ENCODE results near the gene NPY5R.

Gene NPY5R

DNA sequence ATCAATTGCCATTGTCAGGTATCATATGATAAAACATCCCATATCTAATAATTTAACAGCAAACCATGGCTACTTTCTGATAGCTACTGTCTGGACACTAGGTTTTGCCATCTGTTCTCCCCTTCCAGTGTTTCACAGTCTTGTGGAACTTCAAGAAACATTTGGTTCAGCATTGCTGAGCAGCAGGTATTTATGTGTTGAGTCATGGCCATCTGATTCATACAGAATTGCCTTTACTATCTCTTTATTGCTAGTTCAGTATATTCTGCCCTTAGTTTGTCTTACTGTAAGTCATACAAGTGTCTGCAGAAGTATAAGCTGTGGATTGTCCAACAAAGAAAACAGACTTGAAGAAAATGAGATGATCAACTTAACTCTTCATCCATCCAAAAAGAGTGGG lies 7.0 kb downstream of the NPY5R start:
- Histone ChIP-seq H2AFZ (ENCODE audit: low read length) (no peak overlapping the region), H3K23ac (ENCODE audit: low read depth, low read length, poor library complexity) (no peak overlapping the region), H4K91ac (ENCODE audit: low read depth, low read length, poor library complexity) (no peak overlapping the region), H3K4ac (ENCODE audit: low read length) (no peak overlapping the region), H3K14ac (ENCODE audit: low read length) (no peak overlapping the region), H3K4me2 (ENCODE audit: insufficient read depth, low read length, poor library complexity, severe bottlenecking) (no peak overlapping the region), H3K9me3 (replicated peaks in 1 of 2; ENCODE audit: control insufficient read depth in 2 of 2, insufficient read depth in 1 of 2, low read depth in 1 of 2, low read length in 2 of 2) (no peaks in the 10 kb centered on the region), H3K79me1 (ENCODE audit: low read depth, low read length) (no peaks in the 10 kb centered on the region), H2AK5ac (ENCODE audit: low read depth, low read length) (no peak overlapping the region), H3K27ac (replicated peaks; ENCODE audit: low read length) (no peak overlapping the region), H3K27me3 (ENCODE audit: control insufficient read depth in 3 of 3, insufficient read depth in 3 of 3, low read depth in 1 of 3, low read length in 3 of 3) (peaks cover 0 to 17% (median 0%) of the 10 kb centered on the region in 3 experiments), H3K36me3 (replicated peaks in 1 of 2; ENCODE audit: control insufficient read depth in 2 of 2, insufficient read depth in 2 of 2, low read length in 2 of 2) (no peaks in the 10 kb centered on the region), H4K8ac (ENCODE audit: low read depth, low read length) (no peak overlapping the region), H3K4me3 (ENCODE audit: low read length in 2 of 2) (no peak overlapping the region), H2BK12ac (ENCODE audit: low read length) (no peak overlapping the region), H2BK120ac (ENCODE audit: low read depth, low read length) (no peak overlapping the region), H2BK15ac (ENCODE audit: low read length) (no peak overlapping the region), H2BK5ac (ENCODE audit: low read length) (no peak overlapping the region), H3K18ac (ENCODE audit: low read length) (no peak overlapping the region), H3K9ac (ENCODE audit: low read depth, low read length, poor library complexity) (no peak overlapping the region), H3K4me1 (ENCODE audit: control insufficient read depth in 2 of 2, insufficient read depth in 1 of 2, low read depth in 1 of 2, low read length in 2 of 2) (no peaks in the 10 kb centered on the region)
- no peak for DNase-seq (ENCODE audit: low spot score)

DNA sequence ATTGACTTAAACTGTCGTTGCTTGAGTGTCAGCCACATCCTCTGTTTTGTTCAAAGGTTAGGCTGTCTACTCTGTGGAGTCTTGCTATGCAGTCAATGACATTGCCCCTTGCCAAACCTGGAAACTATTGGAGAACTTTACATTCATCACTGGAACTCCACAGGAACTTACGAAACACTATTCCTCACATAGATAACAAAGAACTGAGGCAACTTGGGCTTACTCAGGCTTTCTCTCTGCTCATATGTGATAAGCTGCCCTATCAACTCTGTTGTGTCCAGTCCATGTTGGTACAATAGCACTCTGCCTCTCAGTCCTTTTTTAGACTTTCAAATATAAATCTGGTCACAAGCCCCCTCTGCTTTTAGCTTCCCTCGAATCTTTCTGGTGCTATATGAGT lies 9.4 kb downstream of the NPY5R start:
- Histone ChIP-seq H3K4me2 (ENCODE audit: insufficient read depth, low read length, poor library complexity, severe bottlenecking) (no peak overlapping the region), H3K4me3 (ENCODE audit: low read length in 2 of 2) (no peak overlapping the region), H3K23ac (ENCODE audit: low read depth, low read length, poor library complexity) (no peak overlapping the region), H2AFZ (ENCODE audit: low read length) (peak overlapping the region; percentile 16), H4K8ac (ENCODE audit: low read depth, low read length) (no peak overlapping the region), H2BK12ac (ENCODE audit: low read length) (no peak overlapping the region), H3K36me3 (replicated peaks in 1 of 2; ENCODE audit: control insufficient read depth in 2 of 2, insufficient read depth in 2 of 2, low read length in 2 of 2) (no peaks in the 10 kb centered on the region), H3K4me1 (ENCODE audit: control insufficient read depth in 2 of 2, insufficient read depth in 1 of 2, low read depth in 1 of 2, low read length in 2 of 2) (no peaks in the 10 kb centered on the region), H2BK5ac (ENCODE audit: low read length) (no peak overlapping the region), H3K4ac (ENCODE audit: low read length) (no peak overlapping the region), H3K9ac (ENCODE audit: low read depth, low read length, poor library complexity) (no peak overlapping the region), H3K27ac (replicated peaks; ENCODE audit: low read length) (no peak overlapping the region), H2BK15ac (ENCODE audit: low read length) (no peak overlapping the region), H3K27me3 (ENCODE audit: control insufficient read depth in 3 of 3, insufficient read depth in 3 of 3, low read depth in 1 of 3, low read length in 3 of 3) (no peaks in the 10 kb centered on the region), H3K14ac (ENCODE audit: low read length) (no peak overlapping the region), H3K18ac (ENCODE audit: low read length) (no peak overlapping the region), H2BK120ac (ENCODE audit: low read depth, low read length) (no peak overlapping the region), H3K9me3 (replicated peaks in 1 of 2; ENCODE audit: control insufficient read depth in 2 of 2, insufficient read depth in 1 of 2, low read depth in 1 of 2, low read length in 2 of 2) (no peaks in the 10 kb centered on the region), H2AK5ac (ENCODE audit: low read depth, low read length) (no peak overlapping the region), H3K79me1 (ENCODE audit: low read depth, low read length) (no peaks in the 10 kb centered on the region), H4K91ac (ENCODE audit: low read depth, low read length, poor library complexity) (no peak overlapping the region)
- DNase-seq (ENCODE audit: low spot score) = no peak
- no CpG with 5 or more reads among the region's 3 CpGs for WGBS, 2 donors (ENCODE audit: extremely low coverage in 2 of 2, insufficient read length in 2 of 2, insufficient replicate concordance in 1 of 2)

DNA sequence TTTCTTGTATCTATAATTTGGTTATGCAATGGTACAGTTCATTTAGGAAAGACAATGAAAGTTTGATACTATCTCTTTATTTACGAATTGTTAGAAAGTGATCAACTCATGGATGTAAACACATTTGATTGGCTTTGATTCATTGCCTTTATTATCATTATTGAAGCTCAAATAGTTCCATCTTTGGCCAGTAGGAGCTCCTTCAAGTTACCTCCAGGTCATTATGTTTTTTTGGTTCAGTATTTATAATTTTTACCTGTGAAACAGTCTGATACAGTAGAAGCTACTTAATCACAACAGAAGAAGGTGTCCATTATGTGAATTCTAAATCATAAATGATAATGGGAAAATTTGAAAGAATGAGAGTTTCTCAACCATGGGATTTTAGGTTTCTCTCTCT lies 12.4 kb downstream of the NPY5R start:
- DNase-seq (ENCODE audit: low spot score) = no peak
- Histone ChIP-seq H3K79me1 (ENCODE audit: low read depth, low read length) (no peaks in the 10 kb centered on the region), H2AK5ac (ENCODE audit: low read depth, low read length) (no peak overlapping the region), H2BK5ac (ENCODE audit: low read length) (no peak overlapping the region), H3K14ac (ENCODE audit: low read length) (no peak overlapping the region), H3K4ac (ENCODE audit: low read length) (no peak overlapping the region), H3K18ac (ENCODE audit: low read length) (no peak overlapping the region), H2BK15ac (ENCODE audit: low read length) (no peak overlapping the region), H3K23ac (ENCODE audit: low read depth, low read length, poor library complexity) (no peak overlapping the region), H3K4me3 (ENCODE audit: low read length in 2 of 2) (no peak overlapping the region), H4K91ac (ENCODE audit: low read depth, low read length, poor library complexity) (no peak overlapping the region), H3K4me2 (ENCODE audit: insufficient read depth, low read length, poor library complexity, severe bottlenecking) (no peak overlapping the region), H3K27me3 (ENCODE audit: control insufficient read depth in 3 of 3, insufficient read depth in 3 of 3, low read depth in 1 of 3, low read length in 3 of 3) (no peaks in the 10 kb centered on the region), H2BK12ac (ENCODE audit: low read length) (no peak overlapping the region), H3K4me1 (ENCODE audit: control insufficient read depth in 2 of 2, insufficient read depth in 1 of 2, low read depth in 1 of 2, low read length in 2 of 2) (no peaks in the 10 kb centered on the region), H2BK120ac (ENCODE audit: low read depth, low read length) (no peak overlapping the region), H3K27ac (replicated peaks; ENCODE audit: low read length) (no peak overlapping the region), H2AFZ (ENCODE audit: low read length) (no peak overlapping the region), H3K9ac (ENCODE audit: low read depth, low read length, poor library complexity) (no peak overlapping the region), H4K8ac (ENCODE audit: low read depth, low read length) (no peak overlapping the region), H3K9me3 (replicated peaks in 1 of 2; ENCODE audit: control insufficient read depth in 2 of 2, insufficient read depth in 1 of 2, low read depth in 1 of 2, low read length in 2 of 2) (no peaks in the 10 kb centered on the region), H3K36me3 (replicated peaks in 1 of 2; ENCODE audit: control insufficient read depth in 2 of 2, insufficient read depth in 2 of 2, low read length in 2 of 2) (no peaks in the 10 kb centered on the region)
- no CpG with 5 or more reads among the region's 1 CpG for WGBS, 2 donors (ENCODE audit: extremely low coverage in 2 of 2, insufficient read length in 2 of 2, insufficient replicate concordance in 1 of 2)

DNA sequence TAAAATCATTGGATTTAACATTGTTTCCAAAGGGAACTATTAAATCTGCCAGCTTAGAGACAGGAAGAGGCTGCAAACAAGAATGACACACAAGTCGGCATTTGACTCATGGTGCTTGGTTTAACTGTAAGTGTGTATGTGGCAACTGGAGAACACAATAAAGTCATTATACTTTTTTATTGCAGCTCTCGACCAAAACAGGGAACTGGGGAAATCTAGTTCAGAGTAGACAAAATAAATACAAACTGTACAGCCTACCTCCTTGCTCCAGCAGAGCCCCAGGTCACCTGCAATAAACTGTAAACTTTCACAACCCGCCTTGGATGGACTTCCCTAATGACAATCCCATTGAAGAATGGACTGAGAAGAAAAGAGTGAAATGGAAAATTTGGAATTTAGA lies 24.0 kb downstream of the NPY5R start:
- DNase-seq (ENCODE audit: low spot score) = no peak
- Histone ChIP-seq H2BK15ac (ENCODE audit: low read length) (no peak overlapping the region), H3K14ac (ENCODE audit: low read length) (no peak overlapping the region), H3K18ac (ENCODE audit: low read length) (no peak overlapping the region), H3K27ac (replicated peaks; ENCODE audit: low read length) (no peak overlapping the region), H4K91ac (ENCODE audit: low read depth, low read length, poor library complexity) (no peak overlapping the region), H2BK5ac (ENCODE audit: low read length) (no peak overlapping the region), H4K8ac (ENCODE audit: low read depth, low read length) (no peak overlapping the region), H3K27me3 (ENCODE audit: control insufficient read depth in 3 of 3, insufficient read depth in 3 of 3, low read depth in 1 of 3, low read length in 3 of 3) (no peaks in the 10 kb centered on the region), H3K23ac (ENCODE audit: low read depth, low read length, poor library complexity) (no peak overlapping the region), H3K4me2 (ENCODE audit: insufficient read depth, low read length, poor library complexity, severe bottlenecking) (no peak overlapping the region), H3K9ac (ENCODE audit: low read depth, low read length, poor library complexity) (no peak overlapping the region), H3K79me1 (ENCODE audit: low read depth, low read length) (no peaks in the 10 kb centered on the region), H3K9me3 (replicated peaks in 1 of 2; ENCODE audit: control insufficient read depth in 2 of 2, insufficient read depth in 1 of 2, low read depth in 1 of 2, low read length in 2 of 2) (no peaks in the 10 kb centered on the region), H2BK12ac (ENCODE audit: low read length) (no peak overlapping the region), H2AK5ac (ENCODE audit: low read depth, low read length) (no peak overlapping the region), H3K4me3 (ENCODE audit: low read length in 2 of 2) (no peak overlapping the region), H3K4me1 (ENCODE audit: control insufficient read depth in 2 of 2, insufficient read depth in 1 of 2, low read depth in 1 of 2, low read length in 2 of 2) (no peaks in the 10 kb centered on the region), H3K36me3 (replicated peaks in 1 of 2; ENCODE audit: control insufficient read depth in 2 of 2, insufficient read depth in 2 of 2, low read length in 2 of 2) (no peaks in the 10 kb centered on the region), H3K4ac (ENCODE audit: low read length) (no peak overlapping the region), H2BK120ac (ENCODE audit: low read depth, low read length) (no peak overlapping the region), H2AFZ (ENCODE audit: low read length) (no peak overlapping the region)
- no CpG with 5 or more reads among the region's 3 CpGs for WGBS, 2 donors (ENCODE audit: extremely low coverage in 2 of 2, insufficient read length in 2 of 2, insufficient replicate concordance in 1 of 2)
